B cell (primary cell): ENCODE results near the gene LILRB3. TPM values are rescaled to one million over a fixed set of nuclear protein-coding genes. Genes with fewer than 3 reads are reported as not detected.
"Not testable (repeated sequence)": the region's sequence is repeated elsewhere in the genome, so short reads cannot be mapped to it uniquely, and the experiment has no call there.

Source experiments
- ATAC-seq: fragments of 200-7000 bp; cut with Tn5 transposase; one replicate; pipeline ENCODE4 v1.10.0; 2021; ENCODE audit warnings: low read depth, mild to moderate bottlenecking, moderate number of reproducible peaks, moderate library complexity
- CTCF ChIA-PET: fragments of 350-600 bp; sonication (Branson Sonifier 250); formaldehyde crosslinking; loops from one replicate; lab custom pipeline; 2021; ENCODE audit warnings: antibody characterized with exemption, inconsistent platforms; lab: Charles Lee
- POLR2A ChIA-PET: fragments of 350-600 bp; sonication (Branson Sonifier 250); formaldehyde crosslinking; loops from one replicate; lab custom pipeline; 2021; ENCODE audit warnings: antibody characterized with exemption; lab: Charles Lee
- DNase-seq: peaks from one replicate; pipeline ENCODE4 v3.0.0; 2013
- H2AFZ ChIP-seq: 2 replicates; pipeline ENCODE4 v1.6.1; 2012; ENCODE audit warnings: mild to moderate bottlenecking, low read depth, low read length; ENCODE audit not compliant: insufficient read depth, poor library complexity, severe bottlenecking
- H3K27ac ChIP-seq, 2 donors: 1 replicate in 1 of 2; 2 replicates in 1 of 2; pipeline ENCODE4 v1.5.1; 2012 to 2013; ENCODE audit warnings: low read length in 2 of 2, mild to moderate bottlenecking in 2 of 2, moderate library complexity in 1 of 2
- H3K27me3 ChIP-seq, 4 experiments: fragments of 200-600 bp in 1 of 4; sonication (generic) in 1 of 4; replicated peaks in 1 of 4; 1 replicate in 2 of 4; 2 replicates in 2 of 4; pipeline versions ENCODE4 v1.6.1 to v1.7.0; 2013 to 2016; ENCODE audit warnings: low read length in 3 of 4, mild to moderate bottlenecking in 2 of 4, mixed read lengths in 1 of 4, moderate library complexity in 1 of 4; ENCODE audit not compliant: insufficient read depth in 4 of 4, control insufficient read depth in 3 of 4; ENCODE audit errors: control extremely low read depth in 1 of 4
- H3K36me3 ChIP-seq, 2 experiments: replicated peaks in 1 of 2; 1 replicate in 1 of 2; 2 replicates in 1 of 2; pipeline versions ENCODE4 v1.6.1 to v1.7.1; 2013; ENCODE audit warnings: low read length in 1 of 2; ENCODE audit not compliant: insufficient read depth in 2 of 2, control insufficient read depth in 1 of 2; ENCODE audit errors: control extremely low read depth in 1 of 2, extremely low read depth in 1 of 2
- H3K4me1 ChIP-seq, 2 donors: fragments of 200-600 bp in 1 of 2; sonication (generic) in 1 of 2; 1 replicate in 1 of 2; 2 replicates in 1 of 2; pipeline versions ENCODE4 v1.5.1 to v1.6.1; 2013 to 2017; ENCODE audit warnings: low read length in 2 of 2; ENCODE audit not compliant: control insufficient read depth in 2 of 2, insufficient read depth in 2 of 2
- H3K4me2 ChIP-seq: replicated peaks from 2 replicates; pipeline ENCODE3; 2012; ENCODE audit warnings: mild to moderate bottlenecking, low read depth, low read length; ENCODE audit not compliant: poor library complexity, severe bottlenecking
- H3K4me3 ChIP-seq, 5 experiments: fragments of 200-600 bp in 1 of 5; sonication (generic) in 1 of 5; 1 replicate in 3 of 5; 2 replicates in 2 of 5; pipeline versions ENCODE4 v1.5.1 to v1.7.0; 2011 to 2016; ENCODE audit warnings: low read length in 4 of 5, mild to moderate bottlenecking in 4 of 5, low read depth in 2 of 5, control low read depth in 1 of 5, moderate library complexity in 1 of 5; ENCODE audit not compliant: insufficient read depth in 1 of 5; ENCODE audit errors: control extremely low read depth in 1 of 5, extremely low read depth in 1 of 5
- H3K79me2 ChIP-seq: fragments of 200-600 bp; sonication (generic); one replicate; pipeline ENCODE4 v1.6.0; 2016; ENCODE audit warnings: low read length; ENCODE audit not compliant: control insufficient read depth, insufficient read depth
- H3K9ac ChIP-seq: fragments of 200-600 bp; sonication (generic); 2 replicates; pipeline ENCODE4 v1.6.1; 2017; ENCODE audit warnings: mild to moderate bottlenecking, low read length, moderate library complexity
- H3K9me3 ChIP-seq, 3 donors: one replicate each; pipeline versions ENCODE4 v1.6.1 to v1.7.1; 2013; ENCODE audit warnings: low read length in 2 of 3; ENCODE audit not compliant: control insufficient read depth in 2 of 3, insufficient read depth in 1 of 3; ENCODE audit errors: control extremely low read depth in 1 of 3
- H4K20me1 ChIP-seq: 2 replicates; pipeline ENCODE4 v1.6.0; 2012; ENCODE audit warnings: mild to moderate bottlenecking, low read length; ENCODE audit not compliant: insufficient read depth, control insufficient read depth, poor library complexity, severe bottlenecking
- H3K27ac Mint-ChIP-seq: one replicate; pipeline ENCODE4 v1.8.0; 2021; ENCODE audit warnings: mixed read lengths
- H3K27me3 Mint-ChIP-seq: one replicate; pipeline ENCODE4 v1.8.0; 2021; ENCODE audit warnings: mixed read lengths
- H3K4me1 Mint-ChIP-seq: one replicate; pipeline ENCODE4 v1.8.0; 2021; ENCODE audit warnings: mixed read lengths
- H3K4me3 Mint-ChIP-seq: one replicate; pipeline ENCODE4 v1.8.0; 2021; ENCODE audit warnings: mixed read lengths
- H3K9me3 Mint-ChIP-seq: one replicate; pipeline ENCODE4 v1.8.0; 2022; ENCODE audit warnings: mixed read lengths; ENCODE audit not compliant: insufficient read depth
- CTCF ChIP-seq: fragments of 200-600 bp; IDR thresholded peaks from one replicate; pipeline ENCODE4 v1.8.0; 2022; ENCODE audit warnings: antibody characterized with exemption, mild to moderate bottlenecking
- EZH2 ChIP-seq: IDR thresholded peaks from 2 replicates; pipeline ENCODE4 v1.6.1; 2012; ENCODE audit warnings: borderline replicate concordance, low read depth, mild to moderate bottlenecking, moderate library complexity, low read length; ENCODE audit not compliant: insufficient read depth, poor library complexity, severe bottlenecking
- WGBS: methylation state at CpG from one replicate; pipeline ENCODE4 v1.1.5; 2013; ENCODE audit warnings: missing lambda C conversion rate; ENCODE audit not compliant: insufficient coverage; 5-methylcytosine and 5-hydroxymethylcytosine counted together
- intact Hi-C: fragments of 100-400 bp; cut with micrococcal nuclease; formaldehyde crosslinking; loops from one replicate; pipeline ENCODE4 v1.10.0; 2022
- polyA plus RNA-seq: library from polyadenylated mRNA; depleted of rRNA; stranded (reverse); fragments of >200 nt; gene quantifications from 2 replicates; pipeline ENCODE4 v1.2.3, GENCODE V29; 2012
- total RNA-seq, 2 donors: library from RNA; stranded (reverse); fragments of 120-200 nt in 1 of 2; gene quantifications; 1 replicate in 1 of 2; 2 replicates in 1 of 2; pipeline versions ENCODE4 v1.2.3 to v1.2.4, GENCODE V29; 2013 to 2022

Gene LILRB3
- total and polyA plus RNA-seq, 2 donors (not counting 1 experiment from before 2014, with no cell fraction given), result 0.25 to 2.3 TPM

GRCh38 chr19:54207193-54207592, 15.6 kb downstream of the LILRB3 start:
- H3K4me1 Mint-ChIP-seq, result peaks cover 75% of the 10 kb centered on the region
- H3K4me2 ChIP-seq, H3K4me3 ChIP-seq, intact Hi-C loops, H3K9me3 ChIP-seq, H3K27ac Mint-ChIP-seq, H2AFZ ChIP-seq, H3K27ac ChIP-seq, ATAC-seq, H3K4me3 Mint-ChIP-seq, H3K27me3 Mint-ChIP-seq, DNase-seq, H3K27me3 ChIP-seq, H3K9ac ChIP-seq, H3K9me3 Mint-ChIP-seq: not testable (repeated sequence)
- Histone ChIP-seq H3K79me2 (peaks cover 84% of the 10 kb centered on the region), H3K36me3 (peaks cover 3 to 57% of the 10 kb centered on the region in 2 experiments), H4K20me1 (peaks cover 90% of the 10 kb centered on the region), H3K4me1 (peaks cover 40 to 78% of the 10 kb centered on the region in 2 donors)
- POLR2A ChIA-PET, result interaction anchor here (1.8 kb wide), 1 partner anchor 16 kb away, joined by 5 read pairs; the partner anchor contains the start of gene TSEN34
- CTCF ChIA-PET, result interaction anchor here (0.5 to 1.1 kb wide), 3 partner anchors 20 to 356 kb away, joined by 3 read pairs; no protein-coding TSS in a partner anchor
- 83% methylated on average over 6 of the region's 23 CpGs for WGBS

GRCh38 chr19:54206831-54207177, 16.0 kb downstream of the LILRB3 start:
- WGBS, result 77% methylated on average over 13 of the region's 13 CpGs
- ChIA-PET POLR2A (interaction anchor here (1.8 kb wide), 1 partner anchor 16 kb away, joined by 5 read pairs; the partner anchor contains the start of gene TSEN34), CTCF (interaction anchor here (0.5 to 1.1 kb wide), 2 partner anchors 59 to 356 kb away, joined by 3 read pairs; no protein-coding TSS in a partner anchor)
- TF ChIP-seq EZH2 (no peak), CTCF (no peak)
- Mint-ChIP-seq H3K27ac (no peak overlapping the region), H3K9me3 (no peaks in the 10 kb centered on the region), H3K4me3 (no peak overlapping the region), H3K4me1 (peaks cover 79% of the 10 kb centered on the region), H3K27me3 (no peaks in the 10 kb centered on the region)
- ATAC-seq, result no peak
- H3K79me2 ChIP-seq, result peaks cover 88% of the 10 kb centered on the region
- peaks cover 44 to 82% of the 10 kb centered on the region in 2 donors for H3K4me1 ChIP-seq
- no peak overlapping the region for H3K27ac ChIP-seq
- no peak overlapping the region for H3K4me2 ChIP-seq
- H2AFZ ChIP-seq, result no peak overlapping the region
- DNase-seq, result no peak
- H3K27me3 ChIP-seq, result no peaks in the 10 kb centered on the region
- H3K36me3 ChIP-seq, result peaks cover 3 to 61% of the 10 kb centered on the region in 2 experiments
- peaks cover 94% of the 10 kb centered on the region for H4K20me1 ChIP-seq
- intact Hi-C loops, result no loop called here
- H3K9me3 ChIP-seq, result no peaks in the 10 kb centered on the region
- no peak overlapping the region for H3K9ac ChIP-seq
- H3K4me3 ChIP-seq, result no peak overlapping the region
